H1 (cell line): ENCODE data around the gene DDX47. TPM values are rescaled to one million over a fixed set of nuclear protein-coding genes. Genes with fewer than 3 reads are reported as not detected.

Source experiments
- CTCF ChIA-PET: fragments of 300-600 bp; sonication (Branson Sonifier 250); formaldehyde crosslinking; loops from one replicate; lab custom pipeline; 2021; ENCODE audit not compliant: partially characterized antibody; lab: Charles Lee
- POLR2A ChIA-PET: fragments of 300-600 bp; sonication (Branson Sonifier 250); formaldehyde crosslinking; loops from one replicate; lab custom pipeline; 2021; ENCODE audit warnings: inconsistent platforms; ENCODE audit not compliant: partially characterized antibody; lab: Charles Lee
- DNase-seq, 2 experiments: peaks; one replicate each; pipeline versions ENCODE4 v3.0.0 to v3.0.0-alpha.2; 2010 to 2022; ENCODE audit warnings: low spot score in 2 of 2, low read depth in 1 of 2, mixed read lengths in 1 of 2
- FAIRE-seq: peaks from 2 replicates; lab custom pipeline; 2011; peaks lifted over from hg19 to GRCh38; lab: Jason Lieb, UNC
- H2AFZ ChIP-seq: 2 replicates; pipeline ENCODE4 v1.8.1; 2012; ENCODE audit warnings: low read length, inconsistent platforms
- H2AK5ac ChIP-seq: 2 replicates; pipeline ENCODE4 v1.6.1; 2013; ENCODE audit warnings: low read depth, low read length
- H2BK120ac ChIP-seq: replicated peaks from 2 replicates; pipeline ENCODE3; 2013; ENCODE audit warnings: low read depth, low read length, inconsistent platforms
- H2BK12ac ChIP-seq: 2 replicates; pipeline ENCODE4 v1.6.1; 2013; ENCODE audit warnings: low read depth, low read length
- H2BK15ac ChIP-seq: 2 replicates; pipeline ENCODE4 v1.6.1; 2013; ENCODE audit warnings: low read length
- H2BK20ac ChIP-seq: 2 replicates; pipeline ENCODE4 v1.6.1; 2013; ENCODE audit warnings: low read length
- H2BK5ac ChIP-seq: 2 replicates; pipeline ENCODE4 v1.6.1; 2013; ENCODE audit warnings: low read depth, low read length
- H3K14ac ChIP-seq: 2 replicates; pipeline ENCODE4 v1.6.1; 2013; ENCODE audit warnings: inconsistent platforms; ENCODE audit not compliant: insufficient read length
- H3K18ac ChIP-seq: 2 replicates; pipeline ENCODE4 v1.6.1; 2013; ENCODE audit warnings: low read length; ENCODE audit errors: extremely low read depth
- H3K23ac ChIP-seq: 2 replicates; pipeline ENCODE4 v1.6.1; 2013; ENCODE audit warnings: inconsistent platforms; ENCODE audit not compliant: insufficient read length
- H3K23me2 ChIP-seq: 2 replicates; pipeline ENCODE4 v1.6.1; 2013; ENCODE audit warnings: low read depth, low read length
- H3K27ac ChIP-seq: 2 replicates; pipeline ENCODE4 v1.6.1; 2011; ENCODE audit warnings: low read depth, low read length, inconsistent platforms
- H3K27me3 ChIP-seq, 4 experiments: replicated peaks in 1 of 4; 1 replicate in 1 of 4; 2 replicates in 3 of 4; pipeline versions ENCODE4 v1.6.1 to v1.8.1; 2011 to 2013; ENCODE audit warnings: low read length in 3 of 4, mild to moderate bottlenecking in 3 of 4, inconsistent platforms in 2 of 4, mixed read lengths in 2 of 4, moderate library complexity in 1 of 4; ENCODE audit not compliant: control insufficient read depth in 3 of 4, insufficient read depth in 3 of 4; ENCODE audit errors: extremely low read depth in 1 of 4
- H3K36me3 ChIP-seq, 4 experiments: 2 replicates each; pipeline versions ENCODE4 v1.6.1 to v1.8.1; 2011 to 2013; ENCODE audit warnings: mild to moderate bottlenecking in 4 of 4, low read length in 3 of 4, moderate library complexity in 2 of 4, control low read depth in 1 of 4, inconsistent platforms in 1 of 4; ENCODE audit not compliant: insufficient read depth in 4 of 4, control insufficient read depth in 2 of 4
- H3K4ac ChIP-seq: replicated peaks from 2 replicates; pipeline ENCODE3; 2013; ENCODE audit warnings: low read length, low read depth, mixed read lengths, inconsistent platforms; ENCODE audit not compliant: insufficient read length
- H3K4me1 ChIP-seq, 4 experiments: replicated peaks in 1 of 4; 1 replicate in 1 of 4; 2 replicates in 3 of 4; pipeline versions ENCODE4 v1.6.1 to v1.8.1; 2011 to 2013; ENCODE audit warnings: low read length in 3 of 4, inconsistent platforms in 2 of 4, mixed read lengths in 1 of 4; ENCODE audit not compliant: insufficient read depth in 4 of 4, control insufficient read depth in 3 of 4
- H3K4me2 ChIP-seq, 2 experiments: 2 replicates each; pipeline versions ENCODE4 v1.6.1 to v1.8.1; 2011 to 2013; ENCODE audit warnings: low read depth in 2 of 2, low read length in 2 of 2, control low read depth in 1 of 2, inconsistent platforms in 1 of 2, mild to moderate bottlenecking in 1 of 2; ENCODE audit not compliant: insufficient read depth in 1 of 2
- H3K4me3 ChIP-seq, 4 experiments: fragments of 200-600, 300-600 bp in 1 of 4; sonication (generic), shearing (Covaris generic), sonication (Bioruptor Twin) in 1 of 4; 2 replicates each; pipeline versions ENCODE4 v1.5.1 to v1.8.1; 2011 to 2016; ENCODE audit warnings: low read length in 4 of 4, low read depth in 3 of 4, control low read depth in 2 of 4, inconsistent platforms in 2 of 4, mild to moderate bottlenecking in 2 of 4, mixed read lengths in 1 of 4, moderate library complexity in 1 of 4; ENCODE audit not compliant: insufficient read depth in 2 of 4; ENCODE audit errors: extremely low read depth in 1 of 4
- H3K56ac ChIP-seq: replicated peaks from 2 replicates; pipeline ENCODE3; 2013; ENCODE audit warnings: low read depth, mild to moderate bottlenecking, mixed read lengths, low read length, inconsistent platforms; ENCODE audit not compliant: insufficient read length
- H3K79me1 ChIP-seq: 2 replicates; pipeline ENCODE4 v1.6.1; 2013; ENCODE audit warnings: low read depth, low read length, control low read depth
- H3K79me2 ChIP-seq, 2 experiments: 2 replicates each; pipeline versions ENCODE4 v1.6.1 to v1.8.1; 2012 to 2013; ENCODE audit warnings: low read length in 2 of 2, mild to moderate bottlenecking in 2 of 2, inconsistent platforms in 1 of 2; ENCODE audit not compliant: insufficient read depth in 2 of 2, control insufficient read depth in 1 of 2
- H3K9ac ChIP-seq, 4 experiments: replicated peaks in 1 of 4; 1 replicate in 1 of 4; 2 replicates in 3 of 4; pipeline versions ENCODE4 v1.6.1 to v1.8.1; 2011 to 2013; ENCODE audit warnings: low read depth in 3 of 4, low read length in 3 of 4, control low read depth in 2 of 4, mild to moderate bottlenecking in 2 of 4, moderate library complexity in 2 of 4, inconsistent platforms in 1 of 4; ENCODE audit errors: extremely low read depth in 1 of 4
- H3K9me3 ChIP-seq, 2 experiments: 2 replicates each; pipeline versions ENCODE4 v1.6.1 to v1.8.1; 2012 to 2013; ENCODE audit warnings: mild to moderate bottlenecking in 2 of 2, moderate library complexity in 2 of 2, control low read depth in 1 of 2, inconsistent platforms in 1 of 2, low read depth in 1 of 2, low read length in 1 of 2, mixed read lengths in 1 of 2; ENCODE audit not compliant: insufficient read depth in 2 of 2
- H4K20me1 ChIP-seq, 2 experiments: replicated peaks in 1 of 2; 2 replicates each; pipeline versions ENCODE3 to v1.8.1; 2011 to 2013; ENCODE audit warnings: inconsistent platforms in 2 of 2, low read length in 2 of 2, mild to moderate bottlenecking in 1 of 2; ENCODE audit not compliant: insufficient read depth in 2 of 2, control insufficient read depth in 1 of 2
- H4K5ac ChIP-seq: 2 replicates; pipeline ENCODE4 v1.6.1; 2013; ENCODE audit warnings: low read length, low read depth, mixed read lengths, inconsistent platforms; ENCODE audit not compliant: insufficient read length
- H4K8ac ChIP-seq: 2 replicates; pipeline ENCODE4 v1.8.0; 2013; ENCODE audit warnings: mild to moderate bottlenecking, moderate library complexity, low read length, inconsistent platforms; ENCODE audit not compliant: insufficient read depth; ENCODE audit errors: extremely low read depth
- H4K91ac ChIP-seq: replicated peaks from 2 replicates; pipeline ENCODE3; 2013; ENCODE audit warnings: low read length, mixed read lengths, inconsistent platforms; ENCODE audit not compliant: insufficient read length
- BCL11A ChIP-seq, 2 experiments: IDR thresholded peaks; one replicate each; pipeline ENCODE4 v1.6.1; 2011; ENCODE audit warnings: low read depth in 2 of 2, low read length in 2 of 2, mild to moderate bottlenecking in 2 of 2
- CBX5 ChIP-seq: fragments of 300-800, 300-1000 bp; sonication (generic); IDR thresholded peaks from 2 replicates; pipeline ENCODE4 v1.7.1; 2016; ENCODE audit warnings: antibody characterized with exemption, low read length, low read depth
- CEBPB ChIP-seq: IDR thresholded peaks from 2 replicates; pipeline ENCODE4 v1.6.1; 2012; ENCODE audit warnings: low read depth, low read length
- CHD1 ChIP-seq: IDR thresholded peaks from 2 replicates; pipeline ENCODE4 v1.6.1; 2012; ENCODE audit warnings: low read depth, low read length, improper control_type of control experiment
- CHD2 ChIP-seq: IDR thresholded peaks from 2 replicates; pipeline ENCODE4 v1.6.1; 2012; ENCODE audit warnings: low read length, improper control_type of control experiment
- CTBP2 ChIP-seq: IDR thresholded peaks from 2 replicates; pipeline ENCODE4 v1.7.0; 2011; ENCODE audit warnings: borderline replicate concordance, mild to moderate bottlenecking, moderate library complexity, mixed read lengths, low read length; ENCODE audit not compliant: insufficient read depth, insufficient read length
- HDAC2 ChIP-seq, 2 experiments: fragments of 300-600 bp in 1 of 2; sonication (generic) in 1 of 2; IDR thresholded peaks; 2 replicates each; pipeline ENCODE4 v1.6.1; 2011 to 2012; ENCODE audit warnings: low read depth in 2 of 2, low read length in 2 of 2, mild to moderate bottlenecking in 2 of 2, moderate library complexity in 2 of 2, borderline replicate concordance in 1 of 2, inconsistent platforms in 1 of 2
- KDM4A ChIP-seq: IDR thresholded peaks from one replicate; pipeline ENCODE4 v1.7.1; 2012; ENCODE audit warnings: low read depth, mild to moderate bottlenecking, moderate library complexity, low read length, inconsistent platforms; ENCODE audit not compliant: severe bottlenecking
- PHF8 ChIP-seq: fragments of 200-600 bp; sonication (generic); conservative IDR thresholded peaks from 2 replicates; pipeline ENCODE4 v1.7.1; 2012; ENCODE audit warnings: low read depth, mild to moderate bottlenecking, inconsistent platforms, low read length, moderate library complexity
- POLR2AphosphoS5 ChIP-seq: IDR thresholded peaks from 2 replicates; pipeline ENCODE4 v1.6.1; 2011; ENCODE audit warnings: low read depth, low read length
- SAP30 ChIP-seq: fragments of 300-600 bp; sonication (generic); IDR thresholded peaks from 2 replicates; pipeline ENCODE4 v1.7.1; 2012; ENCODE audit warnings: low read length, moderate library complexity, mild to moderate bottlenecking, inconsistent platforms; ENCODE audit not compliant: insufficient read depth, insufficient replicate concordance
- TBP ChIP-seq: IDR thresholded peaks from 2 replicates; pipeline ENCODE4 v1.6.1; 2011; ENCODE audit warnings: low read depth, low read length, improper control_type of control experiment
- TCF12 ChIP-seq: IDR thresholded peaks from 2 replicates; pipeline ENCODE4 v1.6.1; 2011; ENCODE audit warnings: low read depth, mild to moderate bottlenecking, low read length
- WGBS, 2 experiments: shearing (Covaris generic) in 1 of 2; methylation state at CpG; one replicate each; pipeline versions ENCODE4 v1.1.6 to v1.1.7; 2013 to 2015; ENCODE audit warnings: low lambda C conversion rate in 2 of 2, mixed read lengths in 2 of 2, inconsistent platforms in 1 of 2, low coverage in 1 of 2, missing lambda C conversion rate in 1 of 2; ENCODE audit not compliant: insufficient replicate concordance in 2 of 2, insufficient coverage in 1 of 2, insufficient read length in 1 of 2; ENCODE audit errors: extremely low coverage in 1 of 2, missing lambda C conversion rate in 1 of 2; 5-methylcytosine and 5-hydroxymethylcytosine counted together
- polyA plus RNA-seq, 7 experiments: library from polyadenylated mRNA; depleted of rRNA in 3 of 7; stranded (reverse) in 5 of 7; unstranded in 2 of 7; fragments of >200 nt in 5 of 7; fragments of 200-250 nt in 2 of 7; gene quantifications; 1 replicate in 5 of 7; 2 replicates in 1 of 7; 4 replicates in 1 of 7; pipeline versions ENCODE4 v1.2.1 to v1.2.3, GENCODE V29; 2011 to 2013; ENCODE audit warnings: missing spikeins in 2 of 7, mixed read lengths in 2 of 7
- total RNA-seq: library from RNA; stranded (reverse); fragmentation: NEBNext Ultra II Directional; extraction: Animal tissue kit (Norgen Biotek cat#: 25700); gene quantifications from 2 replicates; pipeline ENCODE4 v1.2.1, GENCODE V29; 2021

DDX47 gene
- total and polyA plus RNA-seq, 2 of the 8 experiments (the other 6 are each of a cell fraction or from before 2014, with no cell fraction given) = 54.4 to 74.2 TPM

- Histone ChIP-seq H3K14ac (no peak overlapping the region), H3K23me2 (no peaks in the 10 kb centered on the region), H3K4me2 (no peak overlapping the region), H3K4me3 (no peak overlapping the region), H2BK20ac (no peak overlapping the region), H3K27me3 (no peaks in the 10 kb centered on the region), H2BK15ac (no peak overlapping the region), H4K91ac (no peak overlapping the region), H4K8ac (no peak overlapping the region), H3K9ac (no peak overlapping the region), H3K79me2 (no peaks in the 10 kb centered on the region), H4K20me1 (no peaks in the 10 kb centered on the region), H3K36me3 (peaks cover 2 to 8% (median 4%) of the 10 kb centered on the region in 4 experiments; a peak in 4 of 8 replicates), H3K9me3 (no peaks in the 10 kb centered on the region), H2AFZ (no peak overlapping the region), H2BK120ac (no peak overlapping the region), H3K79me1 (no peaks in the 10 kb centered on the region), H3K4ac (no peak overlapping the region), H3K56ac (no peak overlapping the region), H4K5ac (no peak overlapping the region), H3K23ac (no peak overlapping the region), H3K18ac (no peak overlapping the region), H3K27ac (no peak overlapping the region), H2BK12ac (no peak overlapping the region), H2AK5ac (no peak overlapping the region), H3K4me1 (peaks cover 0 to 2% (median 0%) of the 10 kb centered on the region in 4 experiments; a peak in 2 of 7 replicates), H2BK5ac (no peak overlapping the region)
- DNase-seq = no peak
- ChIA-PET CTCF (interaction anchor here (3.8 kb wide), 1 partner anchor 11 kb away, joined by 30 read pairs; no protein-coding TSS in a partner anchor), POLR2A (no interaction called here)
- FAIRE-seq = no peak
- WGBS, 2 experiments = 90% methylated on average over 5 of the region's 5 CpGs; no CpG with 5 or more reads in 1 of the 2 experiments
- no peak for TF ChIP-seq BCL11A (IDR thresholded peaks at IDR 0.05; ENCODE audit: low read depth in 2 of 2, low read length in 2 of 2)
- TF ChIP-seq KDM4A = no peak
- TF ChIP-seq POLR2AphosphoS5 = no peak
- no peak for TF ChIP-seq CHD2
- TF ChIP-seq TCF12 = no peak
- no peak for TF ChIP-seq SAP30
- no peak for TF ChIP-seq TBP
- TF ChIP-seq CBX5 = no peak
- no peak for TF ChIP-seq CHD1
- TF ChIP-seq PHF8 = no peak
- no peak for TF ChIP-seq CEBPB
- no peak for TF ChIP-seq HDAC2 (IDR thresholded peaks at IDR 0.05; ENCODE audit: borderline replicate concordance in 1 of 2, low read depth in 2 of 2, low read length in 2 of 2)
- TF ChIP-seq CTBP2 = no peak
Observed at GRCh38 chr12:12839873-12840579, 26.9 kb downstream of the DDX47 start.
